ENCODE results near the gene COL2A1. TPM values are rescaled to one million over a fixed set of nuclear protein-coding genes. Genes with fewer than 3 reads are reported as not detected.

COL2A1 gene
- total and polyA plus RNA-seq, 12 donors: 0.03 to 0.17 (median 0.07) TPM; not detected in 9

DNA sequence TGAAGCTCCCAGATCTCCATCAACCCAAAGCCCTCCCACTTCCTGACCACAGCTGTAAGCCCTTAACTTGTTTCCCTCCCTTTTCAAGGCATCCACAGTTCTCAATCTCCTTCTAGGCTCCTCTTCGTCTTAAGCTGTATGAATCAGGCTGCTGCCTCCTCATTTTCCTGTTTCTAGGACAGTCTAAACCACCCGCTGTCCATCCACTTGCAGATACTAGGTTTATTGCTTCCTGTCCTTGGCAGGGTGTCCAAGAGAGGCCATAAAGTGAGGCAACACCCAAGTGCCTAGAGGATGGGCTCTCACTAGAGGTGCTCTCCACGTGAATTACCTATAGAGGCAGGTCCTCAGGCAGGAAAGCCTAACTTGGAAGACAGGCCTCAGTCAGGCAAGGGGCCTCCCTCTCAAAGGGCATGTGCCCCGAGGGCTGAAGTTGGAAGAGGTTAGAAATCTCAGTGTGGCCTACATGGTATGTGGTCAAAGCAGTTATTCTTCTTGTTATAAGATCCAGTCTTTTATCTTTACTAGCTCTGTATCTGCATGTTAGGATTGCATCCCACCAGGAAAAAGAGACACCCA is 49.7 kb downstream of the COL2A1 start:
- TF ChIP-seq, protein P1, sequence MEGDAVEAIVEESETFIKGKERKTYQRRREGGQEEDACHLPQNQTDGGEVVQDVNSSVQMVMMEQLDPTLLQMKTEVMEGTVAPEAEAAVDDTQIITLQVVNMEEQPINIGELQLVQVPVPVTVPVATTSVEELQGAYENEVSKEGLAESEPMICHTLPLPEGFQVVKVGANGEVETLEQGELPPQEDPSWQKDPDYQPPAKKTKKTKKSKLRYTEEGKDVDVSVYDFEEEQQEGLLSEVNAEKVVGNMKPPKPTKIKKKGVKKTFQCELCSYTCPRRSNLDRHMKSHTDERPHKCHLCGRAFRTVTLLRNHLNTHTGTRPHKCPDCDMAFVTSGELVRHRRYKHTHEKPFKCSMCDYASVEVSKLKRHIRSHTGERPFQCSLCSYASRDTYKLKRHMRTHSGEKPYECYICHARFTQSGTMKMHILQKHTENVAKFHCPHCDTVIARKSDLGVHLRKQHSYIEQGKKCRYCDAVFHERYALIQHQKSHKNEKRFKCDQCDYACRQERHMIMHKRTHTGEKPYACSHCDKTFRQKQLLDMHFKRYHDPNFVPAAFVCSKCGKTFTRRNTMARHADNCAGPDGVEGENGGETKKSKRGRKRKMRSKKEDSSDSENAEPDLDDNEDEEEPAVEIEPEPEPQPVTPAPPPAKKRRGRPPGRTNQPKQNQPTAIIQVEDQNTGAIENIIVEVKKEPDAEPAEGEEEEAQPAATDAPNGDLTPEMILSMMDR (IDR thresholded peaks at IDR 0.05): no peak
- Histone ChIP-seq H3K27ac (no peak overlapping the region), H3K9me3 (peaks cover 0 to 7% (median 0%) of the 10 kb centered on the region in 11 donors), H3K27me3 (peaks cover 0 to 4% (median 0%) of the 10 kb centered on the region in 7 donors), H3K4me3 (no peak overlapping the region), H3K4me1 (peaks cover 0 to 2% (median 0%) of the 10 kb centered on the region in 9 donors), H3K36me3 (no peaks in the 10 kb centered on the region)
- DNase-seq (no peak), ATAC-seq (no peak)
- intact Hi-C loops (cut with DNase I): loop anchor here in 2 of 10 donors (5.0 to 10.0 kb wide), 3 partner anchors 47 to 240 kb away; partner anchors contain the start of gene VDR (in 1 of the 2)
- 86 to 88% methylated on average over 4 of the region's 4 CpGs for WGBS, 2 donors

DNA sequence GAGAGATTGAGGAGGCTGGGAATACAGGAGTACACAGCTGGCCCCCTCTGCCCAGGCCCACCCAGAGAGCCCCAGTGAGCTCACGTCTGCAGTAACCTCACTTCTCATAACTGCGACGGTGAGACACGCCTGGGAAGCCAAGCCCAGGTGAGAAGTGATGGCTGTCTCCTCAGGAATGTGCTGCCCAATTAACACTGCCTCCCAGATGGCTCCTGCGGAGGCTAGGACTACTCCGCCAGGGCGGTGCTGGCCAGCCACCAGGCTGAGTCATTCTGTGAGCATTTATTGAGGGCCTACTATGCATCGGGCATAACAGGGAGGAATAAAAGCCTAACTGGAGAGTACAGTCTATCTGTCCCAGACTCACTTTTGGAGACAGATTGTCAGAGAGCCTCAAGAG is 50.2 kb downstream of the COL2A1 start:
- Histone ChIP-seq H3K36me3 (no peaks in the 10 kb centered on the region), H3K9me3 (peaks cover 0 to 7% (median 0%) of the 10 kb centered on the region in 11 donors), H3K4me3 (no peak overlapping the region), H3K27me3 (peaks cover 0 to 4% (median 0%) of the 10 kb centered on the region in 7 donors), H3K27ac (no peak overlapping the region), H3K4me1 (peaks cover 0 to 7% (median 3%) of the 10 kb centered on the region in 9 donors)
- TF ChIP-seq, protein P1 (IDR thresholded peaks at IDR 0.05): no peak
- WGBS, 2 donors: 93 to 95% methylated on average over 8 of the region's 8 CpGs
- intact Hi-C loops (cut with DNase I): loop anchor here in 2 of 10 donors (5.0 to 10.0 kb wide), 3 partner anchors 47 to 239 kb away; partner anchors contain the start of gene VDR (in 1 of the 2)
- DNase-seq (no peak), ATAC-seq (no peak)

DNA sequence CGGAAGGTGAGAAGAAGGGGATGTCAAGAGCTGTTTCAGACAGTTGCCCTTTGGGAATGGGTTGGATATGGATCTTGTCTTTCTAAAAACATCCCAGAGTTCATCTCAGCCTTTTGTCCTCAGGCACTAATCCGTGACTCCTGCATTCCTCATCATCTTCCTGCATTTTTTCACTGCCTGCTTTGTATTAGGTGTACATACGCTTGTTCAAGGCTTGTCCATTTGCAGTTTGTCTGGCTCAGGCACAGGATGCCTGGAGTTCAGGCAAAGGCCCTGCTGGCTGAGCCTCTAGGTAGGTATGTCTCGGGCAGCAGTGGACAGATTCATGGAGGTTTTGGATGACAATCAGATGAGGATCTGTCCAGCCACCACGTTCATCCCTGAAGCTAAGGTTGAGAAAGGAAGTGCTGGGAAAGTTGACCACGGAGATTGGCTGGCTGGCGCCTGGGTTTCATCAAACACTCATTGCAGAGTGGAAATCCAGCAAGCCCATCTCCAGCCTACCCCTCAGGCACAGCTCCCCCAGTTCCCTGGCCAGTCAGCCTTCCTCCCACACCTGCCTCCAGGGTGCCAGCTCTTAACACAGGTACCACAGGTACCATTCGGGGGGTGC is 53.3 kb downstream of the COL2A1 start:
- intact Hi-C loops (cut with DNase I): loop anchor here in 2 of 10 donors (5.0 to 10.0 kb wide), 3 partner anchors 44 to 236 kb away; partner anchors contain the start of gene VDR (in 1 of the 2)
- TF ChIP-seq, protein P1 (IDR thresholded peaks at IDR 0.05): no peak
- H3K4me1 ChIP-seq: peaks cover 0 to 14% (median 4%) of the 10 kb centered on the region in 9 donors
- H3K36me3 ChIP-seq: no peaks in the 10 kb centered on the region
- no peak for DNase-seq
- H3K9me3 ChIP-seq: no peaks in the 10 kb centered on the region
- no peak for ATAC-seq
- no peak overlapping the region for H3K27ac ChIP-seq
- 74 to 80% methylated on average over 8 of the region's 8 CpGs for WGBS, 2 donors
- no peak overlapping the region for H3K4me3 ChIP-seq
- H3K27me3 ChIP-seq: peaks cover 0 to 4% (median 0%) of the 10 kb centered on the region in 7 donors

DNA sequence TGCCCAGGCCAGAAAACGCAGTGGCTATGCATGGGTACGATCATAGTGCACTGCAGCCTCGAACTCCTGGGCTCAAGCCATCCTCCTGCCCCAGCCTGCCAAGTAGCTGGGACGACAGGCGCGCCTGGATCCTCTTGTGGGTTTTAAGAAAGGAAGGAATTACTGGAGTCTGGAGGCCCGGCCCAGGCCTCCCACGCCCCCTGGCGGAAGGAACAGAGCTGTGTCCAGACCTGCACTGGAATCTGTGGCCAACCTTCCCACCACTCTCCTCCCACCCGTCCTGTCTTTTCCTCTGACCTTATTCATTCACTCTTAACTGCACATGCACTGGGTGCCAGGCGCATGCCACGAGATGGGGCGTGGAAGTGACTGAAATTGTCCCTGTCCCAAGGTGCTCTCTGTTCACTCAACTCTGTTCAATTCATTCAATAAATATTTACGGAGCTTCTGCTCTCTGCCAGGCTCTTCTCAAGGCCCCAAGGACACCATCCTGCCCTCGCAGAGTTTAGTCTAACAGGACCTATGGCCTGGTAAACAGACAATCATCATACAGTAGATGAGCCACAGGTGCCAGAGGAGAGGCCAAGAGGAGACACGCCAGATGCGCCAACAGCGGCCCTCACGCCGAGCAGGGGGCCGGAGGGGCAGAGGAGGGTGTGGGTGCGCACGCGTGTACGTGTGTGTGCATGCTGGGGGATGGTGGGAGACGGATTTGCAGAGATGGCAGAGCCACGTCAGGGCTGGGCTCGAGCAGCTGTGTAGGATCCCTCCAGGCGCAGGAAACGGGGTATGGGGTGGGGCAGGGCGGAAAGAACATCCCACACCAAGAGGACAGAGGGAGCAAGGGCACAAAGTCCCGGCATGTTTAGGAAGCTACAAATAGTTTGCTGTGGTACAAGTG is 54.6 kb downstream of the COL2A1 start:
- Histone ChIP-seq H3K4me1 (peaks cover 0 to 14% (median 4%) of the 10 kb centered on the region in 9 donors), H3K27me3 (peaks cover 0 to 4% (median 0%) of the 10 kb centered on the region in 7 donors), H3K9me3 (no peaks in the 10 kb centered on the region), H3K27ac (no peak overlapping the region), H3K36me3 (no peaks in the 10 kb centered on the region), H3K4me3 (no peak overlapping the region)
- ATAC-seq (peak; percentile 80 to 93 (median 88)), DNase-seq (peak; percentile 63 to 79)
- TF ChIP-seq, protein P1 (IDR thresholded peaks at IDR 0.05): peak; percentile 74 to 90 (median 86)
- intact Hi-C loops (cut with DNase I): loop anchor here in 8 of 10 donors (2.0 to 10.0 kb wide), 7 partner anchors 42 to 235 kb away; partner anchors contain the start of gene VDR (in 2 of the 8)
- WGBS, 2 donors: 56% methylated on average over 32 of the region's 32 CpGs
